OCI-LY1 (cell line): Measurements from ENCODE around the gene FAM53B.

ENCODE experiments used
- EZH2 ChIP-seq: fragments of 200-600 bp; sonication (generic), shearing (Covaris generic); IDR thresholded peaks from 2 replicates; pipeline ENCODE4 v1.8.0; 2017; ENCODE audit warnings: borderline replicate concordance, mixed run types, mild to moderate bottlenecking, antibody characterized with exemption, low read length, moderate library complexity, mixed read lengths
- TF ChIP-seq, protein P1 (sequence below): fragments of 200-600 bp; sonication (generic), shearing (Covaris generic); IDR thresholded peaks from 2 replicates; pipeline ENCODE4 v1.5.1; 2017; ENCODE audit warnings: mild to moderate bottlenecking, antibody characterized with exemption, low read length, moderate library complexity, mixed read lengths

DNA sequence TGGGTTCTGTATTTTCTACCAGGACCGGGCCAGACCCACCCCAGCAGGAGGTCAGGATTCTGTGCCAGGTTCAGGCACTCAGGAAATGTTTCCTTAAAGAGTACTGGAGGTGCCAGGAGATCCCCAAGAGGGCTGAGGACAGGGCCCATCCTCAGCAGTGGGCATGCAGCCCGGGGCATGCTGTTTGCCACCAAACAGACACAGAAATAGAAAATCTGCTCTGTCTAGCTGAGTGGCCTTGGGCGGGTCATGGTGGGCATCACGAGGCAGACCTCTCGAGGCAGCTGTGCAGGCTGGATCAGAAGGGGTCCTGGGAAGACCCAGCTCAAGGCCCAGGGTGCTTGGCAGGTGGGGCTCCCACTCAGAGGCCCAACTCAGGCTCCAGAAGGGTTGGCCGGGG, 105.0 kb downstream of the FAM53B start:
- TF ChIP-seq, protein P1, sequence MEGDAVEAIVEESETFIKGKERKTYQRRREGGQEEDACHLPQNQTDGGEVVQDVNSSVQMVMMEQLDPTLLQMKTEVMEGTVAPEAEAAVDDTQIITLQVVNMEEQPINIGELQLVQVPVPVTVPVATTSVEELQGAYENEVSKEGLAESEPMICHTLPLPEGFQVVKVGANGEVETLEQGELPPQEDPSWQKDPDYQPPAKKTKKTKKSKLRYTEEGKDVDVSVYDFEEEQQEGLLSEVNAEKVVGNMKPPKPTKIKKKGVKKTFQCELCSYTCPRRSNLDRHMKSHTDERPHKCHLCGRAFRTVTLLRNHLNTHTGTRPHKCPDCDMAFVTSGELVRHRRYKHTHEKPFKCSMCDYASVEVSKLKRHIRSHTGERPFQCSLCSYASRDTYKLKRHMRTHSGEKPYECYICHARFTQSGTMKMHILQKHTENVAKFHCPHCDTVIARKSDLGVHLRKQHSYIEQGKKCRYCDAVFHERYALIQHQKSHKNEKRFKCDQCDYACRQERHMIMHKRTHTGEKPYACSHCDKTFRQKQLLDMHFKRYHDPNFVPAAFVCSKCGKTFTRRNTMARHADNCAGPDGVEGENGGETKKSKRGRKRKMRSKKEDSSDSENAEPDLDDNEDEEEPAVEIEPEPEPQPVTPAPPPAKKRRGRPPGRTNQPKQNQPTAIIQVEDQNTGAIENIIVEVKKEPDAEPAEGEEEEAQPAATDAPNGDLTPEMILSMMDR, result no peak
- TF ChIP-seq EZH2, result no peak
